Amniotic epithelial cell (primary cell): ENCODE data around the gene ARRB1.
A peak's percentile ranks its signal among the peaks of the same experiment; 100 is the strongest.

Experiments used
- DNase-seq: peaks from one replicate; pipeline ENCODE4 v3.0.0-alpha.2; 2010; ENCODE audit warnings: low read depth

Gene ARRB1

GRCh38 chr11:75298976-75299260, 52.5 kb downstream of the ARRB1 start:
- DNase-seq = no peak

GRCh38 chr11:75298191-75298975, 53.1 kb downstream of the ARRB1 start:
- DNase-seq = no peak

DNA sequence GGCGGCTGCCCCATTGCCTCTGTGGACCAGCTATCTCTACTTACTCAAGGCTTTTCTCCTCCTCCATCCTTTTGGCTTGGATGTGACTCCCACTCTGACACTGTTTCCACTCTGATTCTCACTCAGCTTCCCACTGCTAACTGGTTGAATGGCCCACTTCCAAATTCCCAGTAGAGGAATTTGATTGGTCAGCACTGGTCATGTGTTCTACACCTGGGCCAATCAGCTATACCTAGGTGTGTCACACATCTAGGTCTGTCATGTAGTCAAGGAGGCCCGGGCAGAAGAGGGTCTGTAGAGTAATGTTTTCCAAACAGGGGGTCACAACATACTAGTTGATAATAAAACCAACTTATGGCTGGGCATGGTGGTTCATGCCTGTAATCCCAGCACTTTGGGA, 57.6 kb downstream of the ARRB1 start:
- no peak for DNase-seq

GRCh38 chr11:75292943-75293342, 58.5 kb downstream of the ARRB1 start:
- DNase-seq = no peak

- no peak for DNase-seq
These were observed 59.7 kb downstream of the ARRB1 start for GRCh38 chr11:75291741-75292140.

- no peak for DNase-seq
These were observed 61.5 kb downstream of the ARRB1 start for GRCh38 chr11:75289919-75290318.

DNA sequence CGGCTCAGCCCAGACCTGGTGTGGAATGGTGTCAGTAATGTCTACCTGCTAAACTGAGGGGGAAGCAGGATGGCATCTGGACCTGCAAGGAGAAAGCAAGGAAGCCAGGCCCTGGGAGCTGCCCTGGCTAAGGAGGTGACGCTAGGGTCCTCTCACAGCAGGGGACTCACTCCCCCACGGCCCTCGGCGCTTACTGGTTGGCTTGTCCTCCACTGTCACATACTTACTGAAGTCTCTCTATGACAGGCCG, 62.0 kb downstream of the ARRB1 start:
- DNase-seq = no peak

GRCh38 chr11:75287579-75287978, 63.9 kb downstream of the ARRB1 start:
- no peak for DNase-seq

- no peak for DNase-seq
These were observed 64.5 kb downstream of the ARRB1 start for GRCh38 chr11:75286826-75287465.

DNA sequence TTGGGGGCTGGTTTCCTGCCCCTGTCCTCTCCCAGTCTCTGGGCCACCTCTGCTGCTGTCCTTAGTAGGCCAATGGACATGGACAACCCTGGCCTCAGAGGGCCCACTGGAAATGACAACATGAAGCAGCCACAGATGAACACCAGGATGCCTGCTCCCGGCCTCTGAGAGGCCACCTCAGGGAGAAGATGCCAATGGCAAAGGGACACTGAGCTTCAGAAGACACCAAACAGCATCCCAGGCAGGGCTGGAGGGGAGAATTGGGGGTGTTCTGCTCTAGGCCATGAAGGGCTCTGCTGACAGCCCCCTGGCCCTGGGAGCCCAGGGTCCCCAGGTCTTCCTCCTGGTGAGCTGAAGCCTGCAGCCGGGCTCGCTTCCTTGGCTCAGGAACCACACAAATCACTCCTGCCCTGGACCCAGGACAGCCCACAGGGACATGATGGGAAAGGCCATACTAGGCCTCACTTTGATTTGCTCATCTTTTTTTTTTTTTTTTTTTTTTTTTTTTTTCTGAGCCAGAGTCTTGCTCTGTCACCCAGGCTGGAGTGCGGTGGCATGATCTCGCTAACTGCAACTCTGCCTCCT, 65.6 kb downstream of the ARRB1 start:
- DNase-seq = no peak

GRCh38 chr11:75283391-75283931, 68.0 kb downstream of the ARRB1 start:
- DNase-seq = no peak

DNA sequence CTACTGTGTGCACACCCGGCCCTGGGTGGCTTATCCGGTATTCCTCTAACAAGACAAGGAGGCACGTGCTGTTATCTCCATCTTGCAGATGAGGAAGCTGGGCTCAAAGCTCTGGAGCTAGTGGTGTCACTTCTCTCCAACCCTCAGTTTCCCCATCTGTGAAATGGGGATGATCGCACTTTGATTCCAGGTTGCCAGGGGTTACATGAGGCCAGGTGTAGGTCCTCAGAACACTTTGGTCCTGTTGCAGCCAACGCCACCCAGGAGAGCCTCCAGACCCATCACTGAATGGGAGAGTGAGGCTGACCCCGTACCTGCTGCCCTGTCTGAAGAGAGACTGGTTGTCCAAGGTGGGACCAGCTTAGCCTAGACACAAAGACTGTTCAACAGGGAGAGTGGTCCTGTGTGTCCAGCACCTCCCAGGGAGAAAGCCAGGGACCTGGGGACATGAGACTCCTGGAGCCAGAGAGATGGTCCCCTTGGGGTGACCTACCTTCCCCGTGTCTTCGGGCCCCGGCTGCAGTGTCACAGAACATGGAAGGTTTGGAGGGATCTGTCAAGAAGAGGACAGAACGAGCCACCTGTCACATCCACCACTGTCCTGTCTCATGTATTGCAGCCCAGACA, 69.9 kb downstream of the ARRB1 start:
- DNase-seq = no peak

DNA sequence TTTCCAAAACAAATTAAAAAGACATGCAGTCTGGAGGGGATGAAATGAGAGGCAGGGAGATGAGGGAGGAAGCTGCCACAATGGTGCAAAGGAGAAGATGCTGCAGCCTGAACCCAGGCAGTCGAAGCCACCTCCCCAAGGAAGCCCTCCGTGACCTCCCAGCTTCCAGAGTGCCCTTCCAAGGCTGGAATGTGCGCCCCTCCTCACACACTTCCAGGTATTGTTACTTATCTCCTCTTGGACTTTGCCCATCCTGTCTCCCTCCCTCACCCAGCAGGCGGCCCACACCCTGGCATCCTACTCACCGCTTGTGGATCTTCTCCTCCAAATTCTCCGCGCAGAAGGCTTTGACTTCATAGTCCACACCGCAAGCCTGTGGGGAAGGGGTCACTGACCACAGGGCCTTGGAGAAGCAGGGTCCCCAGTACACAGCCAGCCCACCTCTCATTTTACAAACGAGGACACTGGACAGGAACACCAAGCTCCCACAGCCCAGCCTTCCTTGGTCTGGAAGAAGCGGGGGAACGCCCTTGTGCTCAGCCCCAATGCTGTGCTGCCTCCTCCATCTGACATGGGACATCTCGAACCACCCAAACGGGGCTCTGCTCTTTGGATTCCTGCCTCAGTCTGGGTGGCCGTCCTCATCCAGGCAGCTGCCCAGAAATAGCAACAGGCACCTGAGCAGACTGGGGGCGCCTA, 70.5 kb downstream of the ARRB1 start:
- DNase-seq = no peak

GRCh38 chr11:75280227-75280701, 71.2 kb downstream of the ARRB1 start:
- DNase-seq = peak; percentile 49

DNA sequence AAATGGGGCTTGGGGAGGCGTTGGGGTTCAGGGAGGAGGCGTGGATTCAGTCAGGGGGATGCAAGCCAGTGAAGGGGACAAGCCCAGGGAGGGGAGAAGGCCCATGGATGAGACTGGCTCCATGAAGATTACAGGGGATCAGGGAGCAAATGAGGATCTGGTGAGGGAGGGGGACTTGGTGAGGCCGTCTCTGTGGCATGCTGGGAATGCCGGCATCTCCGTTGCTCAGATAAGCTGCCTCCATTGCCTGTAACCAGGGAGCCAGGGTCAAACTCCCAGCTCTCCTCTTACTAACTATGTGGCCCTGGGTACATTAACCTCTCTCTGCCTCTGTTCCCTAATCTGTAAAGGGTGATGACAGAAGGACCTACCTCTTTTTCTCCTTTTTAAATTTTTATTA, 72.2 kb downstream of the ARRB1 start:
- DNase-seq = peak; percentile 48

DNA sequence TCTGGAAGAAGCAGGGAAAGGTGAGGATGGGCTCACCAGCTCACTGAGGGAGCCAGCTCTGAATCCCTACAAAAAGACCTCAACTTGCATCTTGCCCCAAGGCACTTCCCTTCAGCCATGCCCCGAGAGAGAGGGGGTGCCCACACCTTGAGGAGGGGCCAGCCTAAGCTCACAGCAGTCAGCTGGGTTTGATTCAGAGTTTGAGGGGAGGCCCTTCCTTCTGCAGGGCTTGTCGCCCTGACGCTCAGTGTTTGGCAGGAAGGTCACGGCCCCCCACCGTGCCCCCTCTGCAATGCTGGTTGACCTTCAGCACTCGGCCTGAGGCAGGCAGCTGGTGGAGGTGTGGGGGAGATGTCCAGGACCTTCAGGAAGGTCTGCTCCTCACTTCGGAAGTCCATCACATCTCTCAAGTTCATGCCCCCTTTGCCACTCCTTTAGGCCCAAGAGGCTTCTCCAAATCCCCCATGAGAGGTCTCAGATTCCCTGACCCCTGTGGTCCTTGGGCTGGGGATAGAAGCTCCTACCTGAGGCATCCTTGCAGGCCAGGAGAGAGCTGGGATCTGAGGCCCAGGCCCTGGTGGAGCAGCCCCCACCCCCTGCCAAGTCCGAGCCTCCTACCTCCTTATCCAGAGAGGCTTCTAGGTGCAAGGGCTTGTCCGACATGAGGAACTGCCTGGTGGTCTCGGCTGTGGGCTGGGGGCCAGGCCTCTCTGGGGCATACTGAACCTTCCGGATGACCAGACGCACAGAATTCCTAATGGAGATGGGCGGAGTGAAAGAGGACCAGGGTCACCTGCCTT, 73.3 kb downstream of the ARRB1 start:
- no peak for DNase-seq

DNA sequence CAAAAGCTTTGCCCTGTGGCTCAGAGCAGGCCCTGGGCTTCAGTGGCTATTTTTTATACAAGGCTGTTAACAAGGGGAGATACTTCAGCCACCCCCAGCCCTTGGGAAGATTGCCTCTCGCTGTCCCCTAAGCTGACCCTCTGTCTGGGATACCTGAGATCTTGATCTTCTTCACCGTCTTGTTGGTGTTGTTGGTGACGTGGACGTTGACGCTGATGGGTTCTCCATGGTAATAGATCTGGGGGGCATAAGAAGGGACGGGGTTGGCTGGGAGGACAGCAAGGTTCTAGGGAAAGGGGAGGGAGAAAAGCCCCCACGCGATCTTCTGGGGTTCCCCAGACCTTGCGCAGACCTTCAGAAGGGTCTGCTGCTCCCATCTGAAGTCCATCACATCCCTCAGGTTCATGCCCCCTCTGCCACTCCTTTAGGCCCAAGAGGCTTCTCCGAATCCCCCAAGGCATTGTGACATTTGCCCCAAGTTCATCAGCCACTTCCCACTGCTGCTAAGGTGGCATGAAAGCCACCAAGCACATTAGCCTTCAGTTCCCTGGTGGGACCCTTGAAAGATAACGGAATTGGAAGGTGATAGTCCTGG, 74.2 kb downstream of the ARRB1 start:
- DNase-seq = no peak

- DNase-seq = no peak
These were observed 74.8 kb downstream of the ARRB1 start for GRCh38 chr11:75276686-75277085.

DNA sequence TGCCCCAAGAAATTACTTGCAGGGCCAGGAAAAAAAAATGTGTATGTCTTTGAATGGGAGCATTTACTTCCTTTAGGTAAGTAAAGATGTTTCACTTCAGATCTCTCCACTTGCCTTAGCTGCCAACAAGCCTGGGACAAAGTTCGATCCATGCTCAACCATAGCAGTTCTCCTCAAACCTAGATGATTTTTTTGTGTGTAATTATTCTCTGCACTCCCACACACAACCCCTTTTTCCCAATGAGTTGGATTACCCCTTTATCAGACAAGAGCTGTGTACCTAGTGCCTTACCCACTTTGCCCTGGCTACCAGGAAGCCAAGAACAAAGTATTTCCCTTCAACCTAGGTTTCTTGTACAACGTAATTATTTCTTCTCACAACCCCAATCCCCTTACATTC, 75.3 kb downstream of the ARRB1 start:
- no peak for DNase-seq

DNA sequence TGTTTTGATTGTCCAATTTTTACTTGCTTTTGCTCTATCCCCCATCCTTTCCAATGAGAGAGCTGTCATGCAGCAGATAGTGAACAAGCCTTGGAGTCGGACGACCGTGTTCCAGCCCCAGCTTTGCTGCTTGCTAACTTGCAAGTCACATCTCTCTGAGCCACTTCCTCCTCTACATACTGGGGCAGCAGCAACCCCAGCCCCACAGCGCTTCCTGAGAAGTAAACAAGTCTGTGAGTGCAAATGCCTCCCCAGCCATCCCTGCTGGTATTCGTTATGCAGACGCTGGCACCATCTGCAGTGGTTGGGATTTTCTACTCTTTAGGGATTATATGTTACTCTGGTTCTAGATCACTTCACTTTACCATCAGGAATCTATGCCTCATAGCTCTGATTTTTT, 75.9 kb downstream of the ARRB1 start:
- DNase-seq = peak; percentile 47

DNA sequence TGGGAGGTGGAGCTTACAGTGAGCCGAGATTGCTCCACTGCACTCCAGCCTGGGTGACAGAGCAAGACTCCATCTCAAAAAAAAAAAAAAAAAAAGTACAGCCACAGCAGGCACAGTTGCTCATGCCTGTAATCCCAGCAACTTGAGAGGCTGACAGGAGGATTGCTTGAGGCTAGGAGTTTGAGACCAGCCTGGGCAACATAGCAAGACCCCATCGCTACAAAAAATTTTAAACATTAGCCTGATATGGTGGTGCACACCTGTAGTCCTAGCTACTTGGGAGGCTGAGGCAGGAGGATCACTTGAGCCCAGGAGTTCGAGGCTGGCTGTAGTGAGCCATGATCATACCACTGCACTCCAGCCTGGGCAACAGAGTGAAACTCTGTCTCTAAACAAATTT, 76.7 kb downstream of the ARRB1 start:
- DNase-seq = peak; percentile 18
